Measurements from ENCODE around the gene PCSK5. TPM values are rescaled to one million over a fixed set of nuclear protein-coding genes. Genes with fewer than 3 reads are reported as not detected.

PCSK5 gene
- total and polyA plus RNA-seq, 2 donors (not counting 1 experiment from before 2014, with no cell fraction given), result 0.09 TPM; not detected in 1

- no peak for TF ChIP-seq EZH2 (IDR thresholded peaks at IDR 0.05; ENCODE audit: borderline replicate concordance, insufficient read depth, low read depth, low read length, poor library complexity, severe bottlenecking)
- TF ChIP-seq, protein P1, sequence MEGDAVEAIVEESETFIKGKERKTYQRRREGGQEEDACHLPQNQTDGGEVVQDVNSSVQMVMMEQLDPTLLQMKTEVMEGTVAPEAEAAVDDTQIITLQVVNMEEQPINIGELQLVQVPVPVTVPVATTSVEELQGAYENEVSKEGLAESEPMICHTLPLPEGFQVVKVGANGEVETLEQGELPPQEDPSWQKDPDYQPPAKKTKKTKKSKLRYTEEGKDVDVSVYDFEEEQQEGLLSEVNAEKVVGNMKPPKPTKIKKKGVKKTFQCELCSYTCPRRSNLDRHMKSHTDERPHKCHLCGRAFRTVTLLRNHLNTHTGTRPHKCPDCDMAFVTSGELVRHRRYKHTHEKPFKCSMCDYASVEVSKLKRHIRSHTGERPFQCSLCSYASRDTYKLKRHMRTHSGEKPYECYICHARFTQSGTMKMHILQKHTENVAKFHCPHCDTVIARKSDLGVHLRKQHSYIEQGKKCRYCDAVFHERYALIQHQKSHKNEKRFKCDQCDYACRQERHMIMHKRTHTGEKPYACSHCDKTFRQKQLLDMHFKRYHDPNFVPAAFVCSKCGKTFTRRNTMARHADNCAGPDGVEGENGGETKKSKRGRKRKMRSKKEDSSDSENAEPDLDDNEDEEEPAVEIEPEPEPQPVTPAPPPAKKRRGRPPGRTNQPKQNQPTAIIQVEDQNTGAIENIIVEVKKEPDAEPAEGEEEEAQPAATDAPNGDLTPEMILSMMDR (IDR thresholded peaks at IDR 0.05), result no peak
- 89% methylated on average over 10 of the region's 12 CpGs for WGBS (ENCODE audit: insufficient coverage)
Measured at GRCh38 chr9:76255781-76256455, 365.4 kb downstream of the PCSK5 start.

DNA sequence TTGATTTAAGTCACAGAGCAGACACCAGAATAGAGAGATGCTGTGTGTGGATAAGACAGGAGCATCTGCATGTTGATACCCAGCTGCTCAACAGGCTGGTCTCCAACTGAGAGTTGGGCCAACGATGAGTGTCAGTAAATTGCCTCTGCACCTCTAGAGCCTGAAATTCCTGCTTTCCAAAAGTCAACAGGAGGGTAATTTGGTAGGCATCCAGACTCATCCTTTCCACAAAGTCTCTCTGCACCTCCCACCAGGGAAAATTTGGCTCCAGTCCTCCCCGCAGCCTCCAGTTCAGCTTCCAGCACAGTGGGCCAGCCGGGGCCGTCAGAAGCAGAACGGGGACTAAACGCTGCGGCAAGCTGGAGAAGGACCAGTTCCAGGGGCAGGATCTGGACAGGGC lies 366.8 kb downstream of the PCSK5 start:
- 96% methylated on average over 7 of the region's 7 CpGs for WGBS (ENCODE audit: insufficient coverage)
- Histone ChIP-seq H4K20me1 (ENCODE audit: control insufficient read depth, insufficient read depth, low read length, poor library complexity, severe bottlenecking) (no peaks in the 10 kb centered on the region), H3K27me3 (replicated peaks in 1 of 4; ENCODE audit: control extremely low read depth in 1 of 4, control insufficient read depth in 3 of 4, insufficient read depth in 4 of 4, low read length in 3 of 4) (no peaks in the 10 kb centered on the region), H3K36me3 (replicated peaks in 1 of 2; ENCODE audit: control extremely low read depth in 1 of 2, control insufficient read depth in 1 of 2, extremely low read depth in 1 of 2, insufficient read depth in 2 of 2, low read length in 1 of 2) (no peaks in the 10 kb centered on the region), H3K4me3 (ENCODE audit: control extremely low read depth in 1 of 5, extremely low read depth in 1 of 5, insufficient read depth in 1 of 5, low read depth in 2 of 5, low read length in 4 of 5) (no peak overlapping the region), H3K4me2 (replicated peaks; ENCODE audit: low read depth, low read length, poor library complexity, severe bottlenecking) (no peak overlapping the region), H3K9me3 (ENCODE audit: control extremely low read depth in 1 of 3, control insufficient read depth in 2 of 3, insufficient read depth in 1 of 3, low read length in 2 of 3) (no peaks in the 10 kb centered on the region), H3K79me2 (ENCODE audit: control insufficient read depth, insufficient read depth, low read length) (no peaks in the 10 kb centered on the region), H3K4me1 (ENCODE audit: control insufficient read depth in 2 of 2, insufficient read depth in 2 of 2, low read length in 2 of 2) (no peaks in the 10 kb centered on the region), H3K27ac (ENCODE audit: low read length in 2 of 2) (no peak overlapping the region), H3K9ac (ENCODE audit: low read length) (no peak overlapping the region), H2AFZ (ENCODE audit: insufficient read depth, low read depth, low read length, poor library complexity, severe bottlenecking) (no peak overlapping the region)
- no peak for TF ChIP-seq EZH2 (IDR thresholded peaks at IDR 0.05; ENCODE audit: borderline replicate concordance, insufficient read depth, low read depth, low read length, poor library complexity, severe bottlenecking)
- TF ChIP-seq, protein P1 (IDR thresholded peaks at IDR 0.05), result no peak
- no peak for DNase-seq
- ChIA-PET POLR2A (no interaction called here), CTCF (no interaction called here)
- Mint-ChIP-seq H3K27me3 (peaks cover 3% of the 10 kb centered on the region), H3K27ac (no peak overlapping the region), H3K9me3 (ENCODE audit: insufficient read depth) (no peaks in the 10 kb centered on the region), H3K4me3 (no peak overlapping the region), H3K4me1 (no peaks in the 10 kb centered on the region)
- no peak for ATAC-seq (ENCODE audit: low read depth)
- intact Hi-C loops (cut with micrococcal nuclease), result no loop called here

More at GRCh38 chr9:76255781-76256455, 365.4 kb downstream of the PCSK5 start:
- H3K27ac Mint-ChIP-seq, result no peak overlapping the region
- Histone ChIP-seq H3K79me2 (ENCODE audit: control insufficient read depth, insufficient read depth, low read length) (no peaks in the 10 kb centered on the region), H3K9me3 (ENCODE audit: control extremely low read depth in 1 of 3, control insufficient read depth in 2 of 3, insufficient read depth in 1 of 3, low read length in 2 of 3) (no peaks in the 10 kb centered on the region), H4K20me1 (ENCODE audit: control insufficient read depth, insufficient read depth, low read length, poor library complexity, severe bottlenecking) (no peaks in the 10 kb centered on the region), H3K4me3 (ENCODE audit: control extremely low read depth in 1 of 5, extremely low read depth in 1 of 5, insufficient read depth in 1 of 5, low read depth in 2 of 5, low read length in 4 of 5) (no peak overlapping the region), H3K4me2 (replicated peaks; ENCODE audit: low read depth, low read length, poor library complexity, severe bottlenecking) (no peak overlapping the region), H3K4me1 (ENCODE audit: control insufficient read depth in 2 of 2, insufficient read depth in 2 of 2, low read length in 2 of 2) (no peaks in the 10 kb centered on the region), H3K27ac (ENCODE audit: low read length in 2 of 2) (no peak overlapping the region), H2AFZ (ENCODE audit: insufficient read depth, low read depth, low read length, poor library complexity, severe bottlenecking) (no peak overlapping the region), H3K9ac (ENCODE audit: low read length) (no peak overlapping the region), H3K27me3 (replicated peaks in 1 of 4; ENCODE audit: control extremely low read depth in 1 of 4, control insufficient read depth in 3 of 4, insufficient read depth in 4 of 4, low read length in 3 of 4) (no peaks in the 10 kb centered on the region), H3K36me3 (replicated peaks in 1 of 2; ENCODE audit: control extremely low read depth in 1 of 2, control insufficient read depth in 1 of 2, extremely low read depth in 1 of 2, insufficient read depth in 2 of 2, low read length in 1 of 2) (no peaks in the 10 kb centered on the region)
- POLR2A ChIA-PET, result no interaction called here
- H3K4me3 Mint-ChIP-seq, result no peak overlapping the region
- DNase-seq (no peak), ATAC-seq (ENCODE audit: low read depth) (no peak)
- no peaks in the 10 kb centered on the region for H3K9me3 Mint-ChIP-seq (ENCODE audit: insufficient read depth)
- no peaks in the 10 kb centered on the region for H3K4me1 Mint-ChIP-seq
- CTCF ChIA-PET, result no interaction called here
- peaks cover 2% of the 10 kb centered on the region for H3K27me3 Mint-ChIP-seq
- intact Hi-C loops (cut with micrococcal nuclease), result no loop called here
